AML-193 (cell line): ENCODE data around the gene IDS.

Experiments used
- DNase-seq, 2 experiments: peaks; one replicate each; lab custom pipeline; 2025; lab: John Stamatoyannopoulos, UW

Gene IDS

GRCh38 chrX:149458586-149458985 lies 46.5 kb downstream of the IDS start:
- DNase-seq, result no peak

GRCh38 chrX:149456476-149457245 lies 48.4 kb downstream of the IDS start:
- DNase-seq, result no peak

- DNase-seq, result no peak
These were observed 49.2 kb downstream of the IDS start for GRCh38 chrX:149455934-149456333.

GRCh38 chrX:149453906-149454822 lies 50.9 kb downstream of the IDS start:
- no peak for DNase-seq

- no peak for DNase-seq
These were observed 52.1 kb downstream of the IDS start for GRCh38 chrX:149453030-149453429.

GRCh38 chrX:149433451-149433850 lies 71.7 kb downstream of the IDS start:
- DNase-seq, result no peak

GRCh38 chrX:149433051-149433450 lies 72.1 kb downstream of the IDS start:
- no peak for DNase-seq
